Right ventricle myocardium inferior (tissue), 1 donor: ENCODE data around the gene MYBPH. TPM values are rescaled to one million over a fixed set of nuclear protein-coding genes. Genes with fewer than 3 reads are reported as not detected.

ENCODE experiments used
- ATAC-seq: fragments of 200-7000 bp; cut with Tn5 transposase; one replicate; pipeline ENCODE4 v1.9.1; 2020; ENCODE audit warnings: mild to moderate bottlenecking, moderate library complexity
- DNase-seq: peaks from one replicate; pipeline ENCODE4 v3.0.0; 2021; ENCODE audit errors: missing footprints
- intact Hi-C: fragments of 100-400 bp; cut with DNase I; formaldehyde crosslinking; loops from one replicate; pipeline ENCODE4 v1.11.0; 2022
- total RNA-seq: library from RNA; stranded (reverse); fragmentation: NEBNext Ultra II Directional; extraction: Animal tissue kit (Norgen Biotek cat#: 25700); gene quantifications from one replicate; pipeline ENCODE4 v1.2.1, GENCODE V29; 2021
- donor health status: DM: no; HTN: yes; CAD: no; lungs with severe emphysema.

The MYBPH gene
- total RNA-seq, 1 donor from 2014 or later: not detected

DNA sequence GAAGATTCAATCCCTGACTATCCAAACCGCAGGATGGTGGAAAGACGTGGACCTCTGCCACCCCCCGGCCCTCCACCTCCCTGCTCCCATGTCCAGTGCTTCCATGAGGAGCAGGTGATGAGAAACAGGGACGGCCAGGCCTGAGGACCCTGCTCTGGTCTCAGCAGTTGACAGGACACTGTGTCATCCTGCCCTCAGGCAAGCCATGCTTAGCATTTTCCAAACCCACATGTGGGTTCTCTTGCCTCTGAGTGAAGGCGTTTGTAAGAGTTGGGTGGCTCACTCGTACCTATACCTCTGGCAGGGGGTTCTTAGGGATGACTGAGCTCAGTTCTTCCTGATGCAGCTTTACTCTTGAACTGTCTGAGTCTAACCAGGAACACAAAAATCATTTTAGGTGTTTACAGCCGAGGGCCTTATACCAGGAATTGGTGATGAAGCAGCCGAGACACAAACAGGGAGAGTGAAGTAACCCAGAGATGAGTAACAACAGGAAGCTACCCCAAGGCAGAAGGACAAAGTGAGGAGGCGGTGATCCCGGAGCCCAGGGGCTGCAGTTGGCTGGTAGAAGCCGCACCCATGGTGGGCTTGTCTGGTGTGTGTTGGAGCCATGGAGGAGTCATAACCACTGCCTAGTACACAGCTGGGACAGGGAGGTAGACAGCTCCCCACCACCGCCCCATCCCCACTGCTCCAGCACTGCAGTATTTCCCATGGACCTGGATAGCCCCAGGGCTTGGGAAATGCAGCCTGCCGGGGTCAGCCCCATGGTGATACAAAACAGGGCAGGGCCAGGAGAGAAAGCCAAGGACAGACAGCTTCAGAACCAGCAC, 21.4 kb downstream of the MYBPH start:
- intact Hi-C loops: no loop called here
- no peak for ATAC-seq

GRCh38 chr1:203153051-203153988, 22.3 kb downstream of the MYBPH start:
- ATAC-seq (no peak), DNase-seq (no peak)
- intact Hi-C loops: no loop called here

More for the DNA sequence above, 21.4 kb downstream of the MYBPH start:
- DNase-seq: no peak

DNA sequence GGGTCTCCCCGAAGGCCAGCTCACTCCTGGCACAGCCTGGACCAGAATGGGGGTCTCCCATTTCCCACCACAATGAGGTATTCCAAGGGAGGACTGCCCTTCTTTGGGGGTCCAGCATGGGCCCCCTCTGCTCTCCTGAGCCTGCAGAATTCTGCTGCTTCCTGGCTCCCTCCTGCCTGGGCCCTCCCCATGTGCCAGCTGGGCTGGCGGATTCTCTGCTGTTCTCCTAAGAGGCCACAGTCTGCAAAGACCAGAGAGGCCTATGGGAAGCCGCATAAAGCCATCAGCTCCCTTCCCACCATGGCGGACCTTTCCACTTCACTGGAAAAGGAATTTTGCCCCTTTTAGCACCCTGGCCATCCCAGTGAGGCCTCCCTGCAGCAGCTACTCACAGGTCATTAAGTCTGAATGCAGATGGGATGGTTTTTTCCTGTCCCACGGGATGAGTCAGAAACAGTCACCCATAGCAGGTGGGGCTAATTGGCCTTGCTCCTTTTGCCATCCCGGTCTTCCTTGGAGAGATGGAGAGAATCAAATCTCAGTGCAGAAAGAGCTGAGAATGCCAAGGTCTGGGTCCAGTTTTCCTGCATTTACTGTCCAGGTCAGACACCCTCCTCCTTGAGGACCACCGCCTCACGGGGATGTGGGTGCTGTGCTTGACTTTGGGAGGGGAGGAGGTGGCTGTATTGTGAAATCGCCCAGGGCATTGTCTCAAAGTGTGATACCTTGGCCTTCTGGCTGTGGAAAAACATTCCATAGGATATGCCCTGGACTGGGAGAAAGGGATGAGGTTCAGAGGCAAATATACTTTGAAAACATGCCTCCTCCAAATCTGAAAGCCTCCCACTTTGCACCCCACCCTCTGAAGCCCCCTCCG, 23.2 kb downstream of the MYBPH start:
- intact Hi-C loops: no loop called here
- DNase-seq (no peak), ATAC-seq (no peak)

- intact Hi-C loops: no loop called here
- ATAC-seq (no peak), DNase-seq (no peak)
These were observed 24.1 kb downstream of the MYBPH start for GRCh38 chr1:203151362-203152157.

GRCh38 chr1:203150511-203151297, 24.9 kb downstream of the MYBPH start:
- intact Hi-C loops: no loop called here
- DNase-seq (no peak), ATAC-seq (no peak)

- no peak for ATAC-seq
- intact Hi-C loops: no loop called here
- DNase-seq: no peak
These were observed 26.3 kb downstream of the MYBPH start for GRCh38 chr1:203149188-203149840.

GRCh38 chr1:203148579-203148978, 27.0 kb downstream of the MYBPH start:
- intact Hi-C loops: no loop called here
- no peak for DNase-seq
- ATAC-seq: no peak

DNA sequence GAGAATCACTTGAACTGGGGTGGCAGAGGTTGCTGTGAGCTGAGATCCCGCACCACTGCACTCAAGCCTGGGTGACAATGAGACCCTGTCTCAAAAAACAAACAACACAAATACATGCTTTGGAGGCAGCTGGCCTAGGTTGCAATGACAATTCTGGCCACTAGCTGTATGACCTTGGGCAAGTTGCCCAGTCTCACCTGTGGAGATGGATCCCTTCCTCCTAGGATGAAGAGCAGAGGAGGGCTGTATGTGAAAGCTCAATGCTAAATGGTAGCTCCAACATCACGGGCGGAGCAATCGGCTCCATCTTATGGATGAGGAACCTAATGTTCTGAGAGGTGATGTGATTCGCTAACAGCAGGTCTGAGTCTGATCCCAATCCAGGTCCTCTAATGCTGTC, 27.5 kb downstream of the MYBPH start:
- ATAC-seq: no peak
- intact Hi-C loops: no loop called here
- DNase-seq: no peak

DNA sequence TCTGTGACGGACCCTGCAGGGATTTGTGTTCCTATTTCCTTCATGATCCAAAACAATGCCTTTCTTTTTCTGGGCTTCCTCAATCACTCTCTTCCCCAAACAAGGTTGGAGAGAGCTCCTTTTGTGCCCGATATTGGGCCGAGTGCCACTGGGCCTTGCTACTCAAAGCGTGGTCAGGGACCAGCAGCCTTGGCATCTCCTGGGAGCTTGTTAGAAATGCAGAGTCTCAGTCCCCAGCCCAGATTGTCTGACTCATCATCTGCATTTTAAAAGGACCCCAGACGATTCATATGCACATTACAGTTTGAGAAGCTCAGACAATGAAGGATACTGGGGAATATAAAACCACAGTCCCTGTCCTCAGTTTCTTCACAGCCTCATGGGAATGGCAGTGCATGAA, 28.2 kb downstream of the MYBPH start:
- ATAC-seq: no peak
- DNase-seq: no peak
- intact Hi-C loops: no loop called here

- ATAC-seq (no peak), DNase-seq (no peak)
- intact Hi-C loops: no loop called here
These were observed 29.1 kb downstream of the MYBPH start for GRCh38 chr1:203146537-203146936.

DNA sequence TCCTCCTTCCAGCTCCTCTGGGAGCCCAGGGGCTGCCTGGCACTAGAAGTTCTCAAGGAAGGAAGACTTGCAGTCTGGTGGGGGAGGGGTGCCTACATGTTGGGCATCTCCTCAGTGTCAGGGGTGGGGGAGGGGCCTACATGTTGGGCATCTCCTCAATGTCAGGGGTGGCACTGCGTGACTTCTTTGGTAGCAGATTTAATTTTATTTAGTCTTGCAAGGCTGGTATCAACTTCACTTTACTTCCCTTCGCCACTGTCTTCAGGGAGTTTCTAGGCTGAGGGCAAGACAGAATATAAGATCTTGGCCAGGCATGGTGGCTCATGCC, 29.6 kb downstream of the MYBPH start:
- DNase-seq: no peak

DNA sequence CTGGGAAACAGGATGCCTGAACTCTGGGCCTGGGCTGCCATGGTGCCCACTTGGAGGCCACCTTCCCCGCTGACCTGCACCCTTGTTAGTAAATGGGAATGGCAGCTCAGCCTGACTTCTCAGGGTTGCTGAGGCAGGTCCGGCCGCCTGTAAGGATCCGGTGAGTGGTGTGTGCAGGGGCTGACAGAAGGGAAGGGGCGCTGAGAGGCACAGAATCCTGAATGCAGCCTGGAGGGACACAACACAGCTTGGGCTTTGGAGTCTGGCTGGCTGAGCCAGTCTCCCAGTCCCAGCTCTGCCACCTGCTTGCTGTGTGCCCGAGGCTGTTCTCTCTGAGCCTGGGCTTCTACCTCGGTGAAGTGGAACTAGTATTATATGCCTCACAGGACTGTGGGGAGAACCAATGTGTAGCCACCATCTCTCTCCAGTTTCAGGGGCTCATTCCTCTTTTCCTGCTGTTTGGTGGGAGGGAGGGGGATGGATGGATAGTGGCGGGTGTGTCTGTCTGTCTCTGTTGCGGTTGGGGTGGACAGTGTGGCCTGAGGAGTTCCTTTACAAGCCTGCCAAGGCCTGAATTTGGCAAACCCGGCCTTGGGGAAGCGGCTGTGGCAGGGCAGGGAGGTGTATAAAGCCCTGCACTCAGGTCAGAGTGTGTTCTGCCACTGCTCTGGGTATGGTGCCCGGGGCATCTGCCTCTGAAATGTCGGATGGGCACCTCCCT, 30.1 kb downstream of the MYBPH start:
- no peak for DNase-seq
- intact Hi-C loops: no loop called here
- no peak for ATAC-seq

More for the DNA sequence above, 29.6 kb downstream of the MYBPH start:
- intact Hi-C loops: no loop called here
- no peak for ATAC-seq

GRCh38 chr1:203144661-203145060, 31.0 kb downstream of the MYBPH start:
- intact Hi-C loops: no loop called here
- DNase-seq (no peak), ATAC-seq (no peak)

DNA sequence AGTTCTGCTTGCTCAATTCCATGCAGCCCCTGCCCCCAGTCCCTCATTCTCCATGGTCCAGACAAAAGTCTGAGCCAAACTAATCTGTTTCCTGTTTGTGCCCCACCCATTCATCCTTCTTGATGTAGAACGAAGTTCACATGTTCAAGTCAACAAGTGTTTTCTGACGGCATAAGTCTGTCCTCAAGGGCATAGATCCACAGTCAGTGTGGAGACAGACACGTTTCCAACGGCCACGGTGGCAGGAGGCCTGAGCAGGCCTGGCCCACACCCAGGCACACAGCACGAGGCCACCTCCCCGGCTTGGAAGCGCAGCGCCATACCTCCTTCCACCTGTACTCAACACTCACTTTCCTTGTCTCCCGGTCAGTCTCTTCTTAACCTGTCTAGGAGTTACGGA, 32.0 kb downstream of the MYBPH start:
- ATAC-seq: peak; percentile 40
- DNase-seq: no peak
- intact Hi-C loops: no loop called here

DNA sequence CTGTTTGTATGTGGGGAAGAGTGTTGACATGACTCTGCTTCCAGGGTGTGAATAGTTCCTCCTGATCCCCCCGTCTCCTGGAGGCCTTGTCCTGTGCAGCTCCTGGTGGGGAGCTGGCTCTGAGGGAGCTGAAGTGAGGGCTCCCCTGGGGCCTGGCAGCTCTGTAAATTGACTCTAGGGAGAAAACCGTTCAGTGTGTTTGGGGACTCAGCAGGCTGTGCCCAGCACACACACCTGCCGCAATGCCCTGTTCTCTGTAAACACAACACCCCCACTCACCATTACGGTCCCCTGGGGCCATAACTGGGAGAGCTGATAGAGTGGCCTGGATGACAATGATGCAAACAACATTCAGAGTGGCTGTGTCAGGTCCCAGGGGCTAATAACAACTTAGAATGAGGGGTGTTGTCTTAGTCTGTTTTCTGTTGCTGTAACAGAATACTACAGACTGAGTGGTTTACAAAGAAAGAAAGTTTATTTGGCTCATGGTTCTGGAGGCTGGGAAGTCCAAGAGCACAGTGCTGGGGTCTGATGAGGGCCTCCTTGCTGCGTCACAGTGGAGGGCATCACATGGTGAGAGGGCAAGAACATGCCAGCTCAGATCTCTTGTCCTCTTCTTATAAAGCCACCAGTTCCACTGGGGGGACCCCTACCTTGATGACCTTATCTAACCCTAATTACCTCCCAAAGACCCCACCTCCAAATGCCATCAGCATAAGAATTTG, 32.8 kb downstream of the MYBPH start:
- DNase-seq: no peak
- ATAC-seq: no peak
- intact Hi-C loops: no loop called here

DNA sequence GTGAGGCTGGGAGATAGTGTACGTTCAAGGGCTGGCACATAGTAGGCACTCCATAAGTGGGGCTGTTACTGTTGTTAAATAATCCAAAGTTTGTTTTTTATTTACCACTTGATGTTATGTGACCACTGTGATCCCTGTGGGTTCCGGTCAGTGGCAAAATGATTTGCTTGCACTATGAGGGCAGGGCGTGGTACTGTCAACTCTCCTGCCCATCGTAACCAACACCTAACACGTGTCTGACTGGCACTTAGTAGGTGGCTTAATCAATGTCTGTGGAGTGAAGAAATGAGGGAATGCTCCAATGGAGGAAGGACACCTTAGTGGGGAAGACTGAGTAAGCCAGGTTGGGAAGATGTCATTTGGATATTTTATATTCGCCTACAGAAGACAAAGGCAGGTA, 33.5 kb downstream of the MYBPH start:
- ATAC-seq: no peak
- intact Hi-C loops: no loop called here
- DNase-seq: no peak
